ENCODE results near the gene PER3. TPM values are rescaled to one million over a fixed set of nuclear protein-coding genes. Genes with fewer than 3 reads are reported as not detected.

PER3 gene
- total RNA-seq, 1 experiment from 2014 or later, result 9.0 TPM

- Histone ChIP-seq H3K9me3 (ENCODE audit: control insufficient read depth, low read depth, low read length) (no peaks in the 10 kb centered on the region), H3T11ph (ENCODE audit: low read length) (no peak overlapping the region), H2AFZ (ENCODE audit: low read length) (no peak overlapping the region), H3K79me1 (ENCODE audit: insufficient read depth, low read depth, low read length, poor library complexity, severe bottlenecking) (no peaks in the 10 kb centered on the region), H3K23ac (ENCODE audit: insufficient read length, low read depth, low read length) (no peak overlapping the region), H4K20me1 (ENCODE audit: control insufficient read depth, insufficient read depth, insufficient read length) (no peaks in the 10 kb centered on the region), H3K9ac (ENCODE audit: extremely low read depth, insufficient read length, low read length) (no peak overlapping the region), H3K14ac (ENCODE audit: insufficient read depth, low read length) (no peak overlapping the region), H3K56ac (ENCODE audit: insufficient read length, low read depth, low read length) (no peak overlapping the region), H2BK20ac (ENCODE audit: low read depth, low read length, poor library complexity, severe bottlenecking) (no peak overlapping the region), H2AK5ac (ENCODE audit: insufficient read length, low read length) (no peak overlapping the region), H3K27ac (ENCODE audit: insufficient read length, low read depth, low read length) (no peak overlapping the region), H4K8ac (replicated peaks; ENCODE audit: insufficient read length, low read depth, low read length) (no peak overlapping the region), H2BK120ac (ENCODE audit: low read depth, low read length, poor library complexity, severe bottlenecking) (no peak overlapping the region), H3K4ac (ENCODE audit: low read depth, low read length) (no peak overlapping the region), H2BK5ac (ENCODE audit: insufficient read length, low read length) (no peak overlapping the region), H3K27me3 (ENCODE audit: insufficient read depth, low read length) (no peaks in the 10 kb centered on the region), H3K23me2 (ENCODE audit: insufficient read length, low read depth, low read length, poor library complexity, severe bottlenecking) (no peaks in the 10 kb centered on the region), H3K4me2 (ENCODE audit: insufficient read depth, insufficient read length, low read length) (no peak overlapping the region), H3K79me2 (ENCODE audit: insufficient read depth, low read length) (no peaks in the 10 kb centered on the region), H4K5ac (ENCODE audit: insufficient read length, low read depth, low read length) (no peak overlapping the region), H3K18ac (ENCODE audit: insufficient read length, low read depth, low read length) (no peak overlapping the region), H2BK15ac (ENCODE audit: low read depth, low read length) (no peak overlapping the region), H2BK12ac (ENCODE audit: insufficient read length, low read depth, low read length) (no peak overlapping the region), H4K91ac (ENCODE audit: insufficient read length, low read depth, low read length) (no peak overlapping the region), H3K4me1 (ENCODE audit: insufficient read depth, low read length) (no peaks in the 10 kb centered on the region)
- Mint-ChIP-seq H3K9me3 (peaks cover 5 to 7% of the 10 kb centered on the region in 2 experiments; a peak in 4 of 5 replicates), H3K4me1 (0 out of 4 replicates have a peak, but pooled peaks cover 0 to 3% of the 10 kb centered on the region in 2 experiments), H3K36me3 (ENCODE audit: insufficient read depth in 1 of 3, low read depth in 3 of 3) (no peaks in the 10 kb centered on the region; a peak in 1 of 7 replicates), H3K27ac (no peak overlapping the region; a peak in 1 of 7 replicates), H3K27me3 (ENCODE audit: low read depth) (peaks cover 4% of the 10 kb centered on the region; the same call in 1 of the 2 replicates), H3K4me3 (no peak overlapping the region)
- DNase-seq, result no peak
- no CpG with 5 or more reads among the region's 7 CpGs for WGBS (ENCODE audit: extremely low coverage, insufficient read length, low lambda C conversion rate)
- TF ChIP-seq, protein P1, sequence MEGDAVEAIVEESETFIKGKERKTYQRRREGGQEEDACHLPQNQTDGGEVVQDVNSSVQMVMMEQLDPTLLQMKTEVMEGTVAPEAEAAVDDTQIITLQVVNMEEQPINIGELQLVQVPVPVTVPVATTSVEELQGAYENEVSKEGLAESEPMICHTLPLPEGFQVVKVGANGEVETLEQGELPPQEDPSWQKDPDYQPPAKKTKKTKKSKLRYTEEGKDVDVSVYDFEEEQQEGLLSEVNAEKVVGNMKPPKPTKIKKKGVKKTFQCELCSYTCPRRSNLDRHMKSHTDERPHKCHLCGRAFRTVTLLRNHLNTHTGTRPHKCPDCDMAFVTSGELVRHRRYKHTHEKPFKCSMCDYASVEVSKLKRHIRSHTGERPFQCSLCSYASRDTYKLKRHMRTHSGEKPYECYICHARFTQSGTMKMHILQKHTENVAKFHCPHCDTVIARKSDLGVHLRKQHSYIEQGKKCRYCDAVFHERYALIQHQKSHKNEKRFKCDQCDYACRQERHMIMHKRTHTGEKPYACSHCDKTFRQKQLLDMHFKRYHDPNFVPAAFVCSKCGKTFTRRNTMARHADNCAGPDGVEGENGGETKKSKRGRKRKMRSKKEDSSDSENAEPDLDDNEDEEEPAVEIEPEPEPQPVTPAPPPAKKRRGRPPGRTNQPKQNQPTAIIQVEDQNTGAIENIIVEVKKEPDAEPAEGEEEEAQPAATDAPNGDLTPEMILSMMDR (conservative IDR thresholded peaks at IDR 0.05), result no peak
Measured at GRCh38 chr1:7886405-7886745, 102.3 kb downstream of the PER3 start.

All from H9 (cell line).